GDM1 (cell line): ENCODE measurements around the gene CTDP1.
"Not testable (repeated sequence)": the region's sequence is repeated elsewhere in the genome, so short reads cannot be mapped to it uniquely, and the experiment has no call there.

ENCODE experiments used
- DNase-seq: peaks from one replicate; lab custom pipeline; 2025; lab: John Stamatoyannopoulos, UW

The CTDP1 gene

DNA sequence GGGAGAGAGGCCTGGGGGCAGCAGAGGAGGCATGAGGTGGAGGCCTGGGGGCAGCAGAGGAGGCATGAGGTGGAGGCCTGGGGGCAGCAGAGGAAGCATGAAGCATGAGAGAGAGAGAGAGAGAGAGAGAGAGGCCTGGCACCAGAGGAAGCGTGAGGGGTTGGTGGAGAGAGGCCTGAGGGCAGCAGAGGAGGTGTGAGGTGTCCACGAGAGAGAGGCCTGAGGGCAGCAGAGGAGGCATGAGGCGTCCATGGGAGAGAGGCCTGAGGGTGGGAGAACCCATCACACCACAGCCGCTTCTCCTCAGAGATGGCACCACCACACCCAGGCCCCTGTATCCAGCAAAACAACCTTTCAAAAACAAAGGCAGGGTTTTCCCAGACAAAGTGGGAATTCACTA, 62.5 kb downstream of the CTDP1 start:
- DNase-seq = no peak

DNA sequence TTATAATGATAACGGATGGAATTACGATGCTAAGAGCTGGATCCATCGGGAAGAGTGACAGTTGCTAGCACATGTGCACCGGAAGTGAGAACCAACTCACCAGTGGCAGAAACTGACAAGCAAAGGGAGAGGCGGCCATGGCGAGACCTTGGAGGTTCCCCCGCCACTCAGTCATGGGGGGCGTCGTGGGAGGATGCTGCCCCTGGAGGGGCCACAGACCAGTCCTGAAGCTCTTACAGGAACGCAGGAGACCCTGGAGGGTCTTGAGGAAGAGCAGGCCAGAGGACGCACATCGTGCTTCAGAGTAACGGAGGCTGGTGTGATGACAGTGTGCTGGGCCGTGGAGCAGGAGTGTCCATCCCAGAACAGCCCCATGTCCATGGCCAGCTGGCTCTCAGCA, 65.0 kb downstream of the CTDP1 start:
- DNase-seq = no peak

DNA sequence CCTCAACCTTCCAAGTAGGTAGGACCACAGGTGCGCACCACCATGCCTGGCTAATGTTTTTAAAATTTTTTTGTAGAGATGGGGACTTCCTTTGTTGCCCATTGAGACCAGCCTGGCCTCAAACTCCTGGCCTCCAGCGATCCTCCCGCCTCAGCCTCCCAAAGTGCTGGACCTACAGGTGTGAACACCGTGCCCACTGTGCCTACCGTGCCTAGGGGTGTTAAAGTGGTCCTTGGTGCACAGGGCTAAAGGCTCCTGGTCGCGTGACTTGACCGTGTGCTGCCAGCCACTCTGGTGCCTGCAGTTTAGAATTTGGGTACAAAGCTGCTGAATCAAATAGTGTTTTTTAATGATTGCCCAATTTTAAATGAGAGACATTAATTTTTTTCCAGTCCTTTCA, 67.1 kb downstream of the CTDP1 start:
- no peak for DNase-seq

DNA sequence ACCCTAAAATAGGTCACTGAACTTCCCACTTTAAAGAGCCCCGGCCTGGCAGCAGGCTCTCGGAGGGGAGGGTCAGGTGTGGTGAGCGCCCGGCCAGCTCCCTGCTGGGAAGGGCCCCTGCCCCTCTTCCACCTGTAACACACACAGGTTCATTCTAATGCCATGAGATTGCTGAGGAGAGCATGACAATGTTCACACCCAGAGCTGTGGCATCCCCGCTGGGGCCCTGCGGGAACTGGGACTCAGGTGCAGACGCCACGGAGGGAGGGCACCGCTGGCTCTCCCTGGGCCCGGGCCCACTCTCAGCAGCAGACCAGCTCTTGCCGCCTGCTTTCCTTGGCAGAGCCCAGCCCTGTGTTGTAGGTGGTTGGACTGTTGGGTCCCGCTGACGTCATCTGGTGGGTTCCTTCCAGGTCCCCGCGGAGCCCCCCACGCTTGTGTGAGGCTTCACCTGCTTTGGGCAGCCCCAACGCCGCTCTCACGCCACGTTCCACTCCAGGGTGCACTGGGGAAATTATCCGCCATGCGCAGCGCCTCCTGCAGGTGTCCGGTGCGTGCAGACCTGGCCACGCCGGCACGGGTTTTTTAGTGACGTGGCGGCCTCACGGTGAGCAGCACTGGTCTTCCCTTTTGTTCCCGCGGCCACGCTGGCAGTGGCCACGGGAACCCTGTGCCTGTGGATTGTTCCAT, 67.7 kb downstream of the CTDP1 start:
- no peak for DNase-seq

DNA sequence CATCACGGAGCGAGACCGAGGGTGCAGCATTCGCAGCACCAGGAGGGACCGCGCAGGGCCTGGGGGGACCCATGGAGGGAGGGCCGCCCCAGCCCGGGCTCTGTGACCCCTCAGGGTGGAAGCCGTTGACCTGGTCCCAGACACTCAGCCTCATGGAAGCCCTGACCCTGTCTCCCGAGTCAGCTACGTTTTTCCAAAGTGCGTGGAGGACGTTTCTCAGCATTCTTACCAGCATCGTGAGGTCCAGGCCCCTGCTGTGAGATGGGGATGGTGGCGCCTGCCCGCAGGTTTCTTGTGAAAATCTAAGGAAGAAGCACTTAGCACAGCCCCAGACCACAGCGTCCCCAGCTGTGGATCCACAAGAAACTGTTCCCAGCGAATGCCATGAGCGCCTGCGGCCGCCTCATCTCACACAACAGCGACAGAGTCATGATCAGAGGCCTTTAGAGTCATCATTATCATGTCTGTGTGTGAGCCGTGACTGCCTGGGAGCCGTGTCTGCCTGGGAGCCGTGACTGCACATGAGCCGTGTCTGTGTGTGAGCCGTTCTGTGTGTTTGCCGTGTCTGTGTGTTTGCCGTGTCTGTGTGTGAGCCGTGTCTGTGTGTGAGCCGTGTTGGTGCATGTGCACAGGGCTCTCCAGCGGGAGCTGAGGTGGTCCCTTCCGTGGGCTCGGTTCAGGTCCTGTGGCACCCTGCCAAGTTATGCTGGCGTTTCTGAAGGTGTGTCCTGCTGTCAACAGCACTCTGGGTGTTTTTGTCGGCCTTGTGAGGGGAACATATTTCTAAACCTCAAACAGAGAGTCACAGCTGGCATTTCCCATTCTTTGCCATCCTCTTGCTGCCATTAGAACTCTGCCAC, 68.9 kb downstream of the CTDP1 start:
- no peak for DNase-seq

DNA sequence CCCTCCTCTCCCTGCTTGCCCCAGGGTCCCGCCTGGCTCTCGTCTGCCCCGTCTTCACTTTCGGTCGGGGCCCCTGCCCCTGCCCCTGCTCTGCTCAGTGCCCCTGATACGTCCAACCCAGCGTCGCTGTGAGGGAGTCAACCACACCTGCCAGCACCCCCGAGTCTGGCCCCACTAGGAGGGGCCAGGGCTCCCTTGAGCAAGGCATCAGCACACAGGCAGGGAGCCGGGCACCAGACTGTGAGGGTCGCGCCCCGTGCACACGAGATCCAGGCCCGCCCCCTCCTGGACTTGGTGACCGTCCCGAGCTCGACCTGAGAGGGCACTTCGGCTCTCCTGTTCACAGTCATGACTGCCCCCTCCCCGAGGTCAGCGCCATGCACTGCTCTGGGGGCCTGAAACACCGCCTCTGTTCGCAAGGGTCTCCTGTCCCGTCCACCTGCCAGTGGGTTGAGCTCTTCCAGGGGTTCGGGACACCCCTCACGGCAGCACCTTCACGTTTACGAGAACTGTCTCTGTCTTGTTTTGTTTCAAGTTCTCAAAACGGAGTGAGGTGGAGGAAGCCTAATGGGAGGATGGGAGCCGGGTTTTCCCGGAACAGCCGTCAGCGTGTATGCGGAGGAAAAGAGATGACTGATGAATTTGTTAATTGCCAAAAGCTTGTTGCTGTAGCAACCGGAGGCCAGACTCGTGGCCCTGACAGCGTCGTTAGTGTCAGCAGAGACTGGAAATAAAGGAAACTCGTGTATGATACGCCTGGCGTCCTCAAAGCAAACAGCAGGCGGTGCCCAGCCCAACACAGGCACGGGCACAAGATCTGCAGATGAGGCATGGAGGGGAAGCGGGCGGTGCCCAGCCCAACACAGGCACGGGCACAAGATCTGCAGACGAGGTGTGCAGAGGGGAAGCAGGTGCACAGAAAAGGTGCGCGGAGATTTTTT, 69.9 kb downstream of the CTDP1 start:
- no peak for DNase-seq

DNA sequence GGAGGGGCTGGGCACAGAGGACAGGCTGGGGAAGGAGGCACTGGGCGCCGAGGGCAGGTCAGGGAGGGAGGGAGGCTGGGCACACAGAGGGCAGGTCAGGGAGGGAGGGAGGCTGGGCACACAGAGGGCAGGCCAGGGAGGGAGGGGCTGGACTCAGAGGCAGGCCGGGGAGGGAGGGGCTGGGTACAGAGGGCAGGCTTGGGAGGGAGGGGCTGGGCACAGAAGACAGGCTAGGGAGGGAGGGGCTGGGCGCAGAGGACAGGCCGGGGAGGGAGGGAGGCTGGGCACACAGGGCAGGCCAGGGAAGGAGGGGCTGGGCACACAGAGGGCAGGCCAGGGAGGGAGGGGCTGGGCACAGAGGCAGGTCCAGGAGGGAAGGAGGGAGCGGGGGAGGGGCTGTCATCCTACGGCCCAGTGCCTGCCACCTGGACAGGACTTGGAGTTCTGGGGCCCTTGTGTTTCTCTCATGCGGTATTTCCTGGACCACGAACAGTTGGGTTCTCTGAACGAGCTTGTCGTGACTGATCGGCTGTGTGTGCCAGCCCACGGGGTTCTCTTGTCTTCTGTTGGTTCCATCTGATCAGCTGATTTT, 71.5 kb downstream of the CTDP1 start:
- no peak for DNase-seq

DNA sequence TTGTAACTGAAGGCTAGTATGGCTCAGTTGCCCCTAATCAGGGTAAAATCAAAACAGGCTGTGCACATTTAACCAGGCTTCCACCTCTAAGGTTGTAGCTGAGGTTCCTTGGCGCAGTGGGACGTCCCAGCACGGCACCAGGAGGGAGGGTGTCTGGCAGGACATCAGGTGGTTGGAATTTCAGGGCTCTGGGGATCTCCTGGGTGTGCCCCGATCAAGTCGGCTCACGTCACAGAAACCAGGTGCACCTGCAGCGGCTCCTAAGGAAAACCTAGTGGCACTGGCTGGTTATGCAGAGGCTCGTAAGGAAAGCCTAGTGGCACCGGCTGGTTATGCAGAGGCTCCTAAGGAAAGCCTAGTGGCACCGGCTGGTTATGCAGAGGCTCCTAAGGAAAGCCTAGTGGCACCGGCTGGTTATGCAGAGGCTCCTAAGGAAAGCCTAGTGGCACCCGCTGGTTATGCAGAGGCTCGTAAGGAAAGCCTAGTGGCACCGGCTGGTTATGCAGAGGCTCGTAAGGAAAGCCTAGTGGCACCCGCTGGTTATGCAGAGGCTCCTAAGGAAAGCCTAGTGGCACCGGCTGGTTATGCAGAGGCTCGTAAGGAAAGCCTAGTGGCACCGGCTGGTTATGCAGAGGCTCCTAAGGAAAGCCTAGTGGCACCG, 72.4 kb downstream of the CTDP1 start:
- not testable (repeated sequence) for DNase-seq

DNA sequence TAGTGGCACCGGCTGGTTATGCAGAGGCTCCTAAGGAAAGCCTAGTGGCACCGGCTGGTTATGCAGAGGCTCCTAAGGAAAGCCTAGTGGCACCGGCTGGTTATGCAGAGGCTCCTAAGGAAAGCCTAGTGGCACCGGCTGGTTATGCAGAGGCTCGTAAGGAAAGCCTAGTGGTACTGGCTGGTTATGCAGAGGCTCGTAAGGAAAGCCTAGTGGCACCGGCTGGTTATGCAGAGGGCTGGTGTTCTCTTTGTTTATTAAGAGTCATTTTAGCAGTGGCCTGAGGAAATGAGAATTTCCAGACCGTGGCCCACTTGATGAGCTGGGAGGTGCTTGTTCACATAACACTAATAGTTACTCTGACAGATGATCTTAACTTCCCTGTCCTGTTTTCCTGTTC, 73.3 kb downstream of the CTDP1 start:
- DNase-seq = not testable (repeated sequence)

DNA sequence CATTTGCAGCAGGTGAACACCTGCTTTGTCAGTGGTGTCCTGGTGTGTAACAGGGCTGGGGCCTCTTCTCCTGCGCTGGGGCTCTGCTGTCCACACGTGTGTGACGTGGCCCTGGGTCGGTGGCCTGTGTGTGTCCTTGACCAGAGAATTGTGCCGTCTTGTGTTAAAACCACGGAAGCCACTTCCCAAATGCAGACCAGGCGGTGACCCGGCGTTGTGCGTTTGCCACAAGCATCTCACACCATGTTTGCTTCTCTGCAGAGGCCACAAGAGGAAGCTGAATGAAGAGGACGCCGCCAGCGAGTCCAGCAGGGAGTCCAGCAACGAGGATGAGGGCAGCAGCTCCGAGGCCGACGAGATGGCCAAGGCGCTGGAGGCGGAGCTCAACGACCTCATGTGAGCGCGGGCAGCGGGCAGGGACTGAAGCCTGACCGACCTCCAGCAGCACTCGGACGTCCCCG, 73.8 kb downstream of the CTDP1 start:
- DNase-seq = no peak

DNA sequence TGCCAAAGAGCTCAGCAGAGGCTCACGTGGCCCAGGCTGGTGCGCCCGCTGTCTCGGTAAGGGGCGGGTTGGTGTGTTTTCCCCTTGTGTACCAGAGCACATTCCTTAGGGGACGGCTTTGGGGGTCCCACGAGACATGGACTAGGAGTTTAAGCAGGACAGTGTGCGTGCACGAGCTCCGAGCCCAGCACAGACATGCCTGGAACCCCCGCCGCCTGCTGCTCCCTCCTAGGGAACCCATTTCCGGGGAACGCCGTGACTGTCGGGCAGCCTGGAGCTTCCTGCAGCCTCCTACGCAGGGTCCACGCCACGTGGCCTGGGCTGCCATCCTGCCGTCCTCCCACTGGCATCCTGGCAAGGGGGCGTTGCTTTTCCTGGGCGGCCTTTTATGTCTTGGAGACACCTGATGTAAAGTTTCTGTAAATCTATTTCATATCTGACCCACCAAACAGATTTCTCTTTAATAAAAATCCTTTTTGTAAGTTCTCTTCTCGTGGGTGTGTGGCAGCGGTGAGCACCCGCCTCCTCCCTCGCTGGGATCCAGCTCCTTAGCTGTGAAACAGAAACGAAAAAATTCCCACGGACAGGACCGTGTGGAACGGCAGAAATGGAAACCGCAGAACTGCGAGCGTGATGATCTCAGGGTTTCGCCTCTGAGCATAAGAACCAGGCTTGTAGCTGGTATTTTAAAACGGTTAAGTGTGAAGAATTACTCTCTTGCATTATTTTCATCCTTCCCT, 74.6 kb downstream of the CTDP1 start:
- DNase-seq = no peak

DNA sequence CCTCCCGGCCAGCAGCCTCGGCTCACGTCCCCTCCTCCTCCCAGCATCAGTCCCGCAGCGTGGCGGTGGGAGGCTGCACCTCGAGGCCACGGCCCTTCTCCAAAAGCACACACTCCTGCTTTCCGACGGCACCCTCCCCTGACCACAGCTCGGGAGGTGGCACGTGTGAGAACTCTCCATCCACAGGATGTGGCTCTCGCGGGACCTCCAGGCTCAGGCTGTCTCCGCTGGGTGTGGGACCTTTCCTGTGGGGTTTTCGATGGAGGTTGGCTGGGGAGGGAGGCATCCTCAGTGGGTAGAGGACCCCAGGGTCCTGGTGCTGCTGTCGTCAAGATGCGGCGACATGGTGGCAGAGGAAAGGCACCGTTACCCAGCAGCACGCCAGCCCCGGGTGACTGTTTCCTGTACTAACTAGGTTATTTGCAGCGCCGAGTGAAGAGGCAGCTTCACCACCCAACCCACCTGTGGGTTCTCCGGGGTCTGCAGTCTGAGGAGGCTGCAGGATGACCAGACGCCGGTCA, 75.3 kb downstream of the CTDP1 start:
- DNase-seq = no peak

DNA sequence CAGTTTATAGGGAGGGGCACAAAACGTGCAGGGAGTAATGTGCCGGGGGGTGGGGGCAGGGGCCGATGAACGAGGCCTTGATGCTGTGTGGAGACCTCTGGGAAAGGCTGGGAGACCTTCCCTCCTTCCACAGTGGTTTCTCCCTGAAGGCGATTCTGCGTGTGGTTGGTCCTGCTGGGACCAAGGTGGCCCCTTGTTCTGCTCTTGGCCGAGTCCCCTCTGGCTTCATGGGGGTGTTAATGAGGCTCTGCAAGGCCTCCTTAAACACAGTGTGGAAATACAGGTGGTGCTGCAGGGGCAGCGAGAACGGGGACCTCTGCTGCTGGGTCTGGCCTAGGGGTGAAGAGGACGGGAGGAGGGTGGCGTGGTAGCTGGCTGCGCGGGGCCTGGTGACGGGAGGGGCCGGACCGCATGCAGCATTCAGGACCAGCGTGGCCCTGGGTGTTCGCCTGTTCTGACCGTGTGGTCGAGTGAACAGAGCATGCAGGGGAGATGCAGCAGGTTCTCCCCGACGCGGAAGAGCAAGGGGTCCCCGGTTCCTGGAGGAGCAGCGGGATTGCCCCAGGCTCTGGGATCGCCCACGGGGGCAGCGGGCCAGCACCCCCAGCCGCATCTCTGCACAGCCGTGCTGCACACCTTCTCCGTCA, 76.0 kb downstream of the CTDP1 start:
- DNase-seq = no peak

DNA sequence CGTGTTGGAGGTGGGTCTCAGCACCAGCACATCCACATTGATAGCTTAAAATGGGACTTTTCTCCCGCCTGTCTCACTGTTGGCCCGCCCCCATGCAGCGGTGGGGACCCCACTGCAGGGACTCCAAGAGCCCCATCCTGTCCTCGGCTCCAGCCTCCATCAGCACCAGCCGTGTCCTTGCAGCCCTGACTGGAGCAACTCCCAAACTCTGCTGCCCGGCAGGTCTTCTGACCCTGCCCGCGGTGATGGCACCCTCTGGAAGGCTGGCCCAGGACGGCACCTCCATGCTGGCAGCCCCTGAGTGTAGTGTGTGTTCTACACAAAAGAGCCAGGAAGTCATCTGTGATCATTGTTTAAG, 76.5 kb downstream of the CTDP1 start:
- no peak for DNase-seq

DNA sequence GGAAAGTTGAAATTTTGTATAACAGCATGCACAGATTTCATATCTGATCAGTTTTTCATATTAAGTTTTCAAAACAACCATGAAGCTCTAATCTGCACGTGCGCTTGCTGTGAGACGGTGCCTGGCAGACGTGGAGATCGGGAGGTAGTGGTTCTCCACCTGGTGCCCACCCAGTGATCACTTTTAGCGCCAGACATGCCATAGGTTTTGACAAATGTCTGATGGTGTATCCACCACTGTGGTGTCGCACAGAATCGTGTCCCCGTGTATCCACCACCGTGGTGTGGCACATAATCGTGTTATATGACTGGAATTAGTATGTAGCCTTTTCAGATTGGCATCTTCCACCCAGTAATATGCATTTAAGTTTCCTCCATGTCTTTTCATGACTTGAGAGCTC, 77.2 kb downstream of the CTDP1 start:
- DNase-seq = no peak

DNA sequence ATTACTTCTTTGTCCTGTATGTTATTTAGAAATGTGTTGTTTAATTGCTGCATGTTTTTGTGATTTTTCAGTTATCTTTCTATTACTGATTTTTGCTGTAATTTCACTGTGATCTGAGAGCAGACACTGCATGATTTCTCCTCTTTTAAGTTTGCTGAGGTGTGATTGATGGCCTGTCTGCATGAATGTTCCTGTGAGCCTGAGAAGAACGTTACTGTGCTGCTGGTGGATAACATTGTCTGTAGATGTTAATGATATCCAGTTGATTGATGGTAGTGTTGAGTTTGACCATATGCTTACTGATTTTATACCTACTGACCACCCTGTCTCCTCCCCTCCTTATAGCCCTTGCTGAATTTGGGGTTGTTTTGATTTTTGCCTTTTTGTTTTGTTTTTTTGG, 80.7 kb downstream of the CTDP1 start:
- DNase-seq = no peak

DNA sequence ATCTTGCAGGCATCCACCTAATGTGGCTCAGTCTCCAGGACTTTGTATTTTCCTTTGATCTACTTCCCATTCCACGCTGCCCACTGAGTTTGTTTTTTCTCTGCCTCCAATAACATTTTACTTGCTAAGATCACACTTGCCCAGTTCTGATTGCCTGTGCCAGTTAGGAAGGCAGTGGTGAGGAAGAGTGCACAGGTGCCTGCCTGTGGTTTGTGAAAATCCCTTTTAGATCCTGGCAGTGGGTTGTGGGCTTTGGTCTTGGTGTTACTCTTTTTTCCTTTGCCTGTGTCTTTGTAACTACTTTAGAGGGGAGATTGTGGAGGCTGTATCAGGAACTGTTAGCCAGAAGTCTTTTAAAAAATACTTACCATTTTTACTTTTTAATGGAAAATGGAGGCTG, 81.3 kb downstream of the CTDP1 start:
- DNase-seq = no peak

DNA sequence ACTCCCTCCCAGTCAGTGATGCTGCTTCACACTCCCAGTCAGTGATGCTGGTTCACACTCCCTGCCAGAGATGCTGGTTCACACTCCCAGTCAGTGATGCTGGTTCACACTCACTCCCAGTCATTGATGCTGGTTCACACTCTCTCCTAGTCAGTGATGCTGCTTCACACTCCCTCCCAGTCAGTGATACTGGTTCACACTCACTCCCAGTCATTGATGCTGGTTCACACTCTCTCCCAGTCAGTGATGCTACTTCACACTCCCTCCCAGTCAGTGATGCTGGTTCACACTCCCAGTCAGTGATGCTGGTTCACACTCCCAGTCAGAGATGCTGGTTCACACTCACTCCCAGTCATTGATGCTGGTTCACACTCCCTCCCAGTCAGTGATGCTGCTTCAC, 83.8 kb downstream of the CTDP1 start:
- no peak for DNase-seq

DNA sequence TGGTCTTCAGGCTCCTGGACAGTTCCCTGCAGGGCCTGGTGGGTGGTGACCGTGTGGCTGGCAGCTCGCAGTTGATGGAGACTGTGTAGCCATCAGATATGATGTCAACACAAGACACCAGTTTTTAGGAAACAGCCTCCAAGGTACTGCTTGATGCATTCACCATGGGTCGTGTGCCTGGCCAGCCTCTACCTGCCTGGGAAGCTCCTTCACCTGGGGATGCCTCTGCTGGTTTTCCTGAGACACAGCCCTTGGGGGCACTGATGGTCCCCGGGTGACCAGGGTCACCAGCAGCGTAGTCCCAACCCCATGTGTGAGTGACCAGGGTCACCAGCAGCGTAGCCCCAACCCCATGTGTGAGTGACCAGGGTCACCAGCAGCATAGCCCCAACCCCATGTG, 84.5 kb downstream of the CTDP1 start:
- no peak for DNase-seq
